ENCODE results near the gene LHB. TPM values are rescaled to one million over a fixed set of nuclear protein-coding genes. Genes with fewer than 3 reads are reported as not detected.

The LHB gene
- total RNA-seq, 1 experiment from 2014 or later = not detected

- H3K4me1 ChIP-seq (ENCODE audit: insufficient read depth, low read length) = no peaks in the 10 kb centered on the region
- no peaks in the 10 kb centered on the region for H3K36me3 ChIP-seq (ENCODE audit: low read depth, low read length)
- H3K4me3 ChIP-seq (ENCODE audit: low read length) = no peak overlapping the region
- H3F3A ChIP-seq (ENCODE audit: low read length, unreplicated experiment) = peaks cover 3% of the 10 kb centered on the region
- no TSS peak for BruUV-seq (replicated peaks)
- no peak overlapping the region for H2AFZ ChIP-seq (ENCODE audit: low read length)
- intact Hi-C loops (cut with micrococcal nuclease) = no loop called here
- H3K27ac ChIP-seq (ENCODE audit: low read length) = no peak overlapping the region
- H3K79me2 ChIP-seq (ENCODE audit: low read length) = no peaks in the 10 kb centered on the region
- H3K9me2 ChIP-seq (replicated peaks; ENCODE audit: low read length) = no peaks in the 10 kb centered on the region
- CTCF ChIA-PET = no interaction called here
- H4K20me1 ChIP-seq (ENCODE audit: low read length) = no peaks in the 10 kb centered on the region
- POLR2A ChIA-PET (ENCODE audit: unreplicated experiment) = no interaction called here
- no peak overlapping the region for H3K4me2 ChIP-seq (ENCODE audit: low read length)
- H3K9me3 ChIP-seq (ENCODE audit: low read length) = no peaks in the 10 kb centered on the region
- ATAC-seq (no peak), DNase-seq (no peak)
- TF ChIP-seq, protein P1, sequence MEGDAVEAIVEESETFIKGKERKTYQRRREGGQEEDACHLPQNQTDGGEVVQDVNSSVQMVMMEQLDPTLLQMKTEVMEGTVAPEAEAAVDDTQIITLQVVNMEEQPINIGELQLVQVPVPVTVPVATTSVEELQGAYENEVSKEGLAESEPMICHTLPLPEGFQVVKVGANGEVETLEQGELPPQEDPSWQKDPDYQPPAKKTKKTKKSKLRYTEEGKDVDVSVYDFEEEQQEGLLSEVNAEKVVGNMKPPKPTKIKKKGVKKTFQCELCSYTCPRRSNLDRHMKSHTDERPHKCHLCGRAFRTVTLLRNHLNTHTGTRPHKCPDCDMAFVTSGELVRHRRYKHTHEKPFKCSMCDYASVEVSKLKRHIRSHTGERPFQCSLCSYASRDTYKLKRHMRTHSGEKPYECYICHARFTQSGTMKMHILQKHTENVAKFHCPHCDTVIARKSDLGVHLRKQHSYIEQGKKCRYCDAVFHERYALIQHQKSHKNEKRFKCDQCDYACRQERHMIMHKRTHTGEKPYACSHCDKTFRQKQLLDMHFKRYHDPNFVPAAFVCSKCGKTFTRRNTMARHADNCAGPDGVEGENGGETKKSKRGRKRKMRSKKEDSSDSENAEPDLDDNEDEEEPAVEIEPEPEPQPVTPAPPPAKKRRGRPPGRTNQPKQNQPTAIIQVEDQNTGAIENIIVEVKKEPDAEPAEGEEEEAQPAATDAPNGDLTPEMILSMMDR (conservative IDR thresholded peaks at IDR 0.05; ENCODE audit: low read depth, low read length) = no peak
- no peak for TF ChIP-seq EZH2phosphoT487 (IDR thresholded peaks at IDR 0.05; ENCODE audit: borderline replicate concordance, low read length)
- no peak for TF ChIP-seq EZH2 (IDR thresholded peaks at IDR 0.05; ENCODE audit: low read length, unreplicated experiment)
- no peak overlapping the region for H3K9ac ChIP-seq (ENCODE audit: low read length)
- no peaks in the 10 kb centered on the region for H3K27me3 ChIP-seq (ENCODE audit: low read length)
These were observed 39.8 kb downstream of the LHB start for GRCh38 chr19:48977061-48977460.

- H4K20me1 ChIP-seq (ENCODE audit: low read length) = no peaks in the 10 kb centered on the region
- 0 out of 2 replicates have a peak, but pooled peaks cover under 1% of the 10 kb centered on the region for H3K36me3 ChIP-seq (ENCODE audit: low read depth, low read length)
- no peaks in the 10 kb centered on the region for H3K9me3 ChIP-seq (ENCODE audit: low read length)
- H3K9me2 ChIP-seq (replicated peaks; ENCODE audit: low read length) = no peaks in the 10 kb centered on the region
- no peak for TF ChIP-seq EZH2 (IDR thresholded peaks at IDR 0.05; ENCODE audit: low read length, unreplicated experiment)
- TF ChIP-seq, protein P1 (conservative IDR thresholded peaks at IDR 0.05; ENCODE audit: low read depth, low read length) = no peak
- no peak for TF ChIP-seq EZH2phosphoT487 (IDR thresholded peaks at IDR 0.05; ENCODE audit: borderline replicate concordance, low read length)
- POLR2A ChIA-PET (ENCODE audit: unreplicated experiment) = no interaction called here
- intact Hi-C loops (cut with micrococcal nuclease) = no loop called here
- peaks cover 3% of the 10 kb centered on the region for H3F3A ChIP-seq (ENCODE audit: low read length, unreplicated experiment)
- H3K79me2 ChIP-seq (ENCODE audit: low read length) = no peaks in the 10 kb centered on the region
- no peak overlapping the region for H3K4me3 ChIP-seq (ENCODE audit: low read length)
- H3K9ac ChIP-seq (ENCODE audit: low read length) = no peak overlapping the region
- no TSS peak for BruUV-seq (replicated peaks)
- ATAC-seq (no peak), DNase-seq (no peak)
- H3K4me2 ChIP-seq (ENCODE audit: low read length) = no peak overlapping the region
- CTCF ChIA-PET = interaction anchor here (0.7 to 1.0 kb wide), 2 partner anchors 17 to 466 kb away, joined by 3 to 7 read pairs; partner anchors contain the start of genes GYS1 and RUVBL2
- H3K27ac ChIP-seq (ENCODE audit: low read length) = no peak overlapping the region
- no peak overlapping the region for H2AFZ ChIP-seq (ENCODE audit: low read length)
- H3K27me3 ChIP-seq (ENCODE audit: low read length) = no peaks in the 10 kb centered on the region
- no peaks in the 10 kb centered on the region for H3K4me1 ChIP-seq (ENCODE audit: insufficient read depth, low read length)
These were observed 40.7 kb downstream of the LHB start for GRCh38 chr19:48975947-48976847.

- no peak for ATAC-seq
- peaks cover 6% of the 10 kb centered on the region for H3K79me2 ChIP-seq (ENCODE audit: low read length)
- no TSS peak for BruUV-seq (replicated peaks)
- H3K9me2 ChIP-seq (replicated peaks; ENCODE audit: low read length) = no peaks in the 10 kb centered on the region
- CTCF ChIA-PET = no interaction called here
- H3K9me3 ChIP-seq (ENCODE audit: low read length) = no peaks in the 10 kb centered on the region
- no peak overlapping the region for H2AFZ ChIP-seq (ENCODE audit: low read length)
- H3K4me1 ChIP-seq (ENCODE audit: insufficient read depth, low read length) = peaks cover 6% of the 10 kb centered on the region
- no peak overlapping the region for H3K9ac ChIP-seq (ENCODE audit: low read length)
- intact Hi-C loops (cut with micrococcal nuclease) = no loop called here
- DNase-seq = peak; percentile 56
- TF ChIP-seq EZH2phosphoT487 (IDR thresholded peaks at IDR 0.05; ENCODE audit: borderline replicate concordance, low read length) = no peak
- TF ChIP-seq, protein P1 (conservative IDR thresholded peaks at IDR 0.05; ENCODE audit: low read depth, low read length) = peak; percentile 84
- TF ChIP-seq EZH2 (IDR thresholded peaks at IDR 0.05; ENCODE audit: low read length, unreplicated experiment) = no peak
- no peak overlapping the region for H3K4me3 ChIP-seq (ENCODE audit: low read length)
- H3K27ac ChIP-seq (ENCODE audit: low read length) = no peak overlapping the region
- H3F3A ChIP-seq (ENCODE audit: low read length, unreplicated experiment) = no peaks in the 10 kb centered on the region
- 0 out of 2 replicates have a peak, but pooled peaks cover 5% of the 10 kb centered on the region for H4K20me1 ChIP-seq (ENCODE audit: low read length)
- H3K27me3 ChIP-seq (ENCODE audit: low read length) = no peaks in the 10 kb centered on the region
- peaks cover 17% of the 10 kb centered on the region; the same call in 1 of the 2 replicates for H3K36me3 ChIP-seq (ENCODE audit: low read depth, low read length)
- H3K4me2 ChIP-seq (ENCODE audit: low read length) = no peak overlapping the region
- POLR2A ChIA-PET (ENCODE audit: unreplicated experiment) = interaction anchor here (0.6 kb wide), 1 partner anchor 140 kb away, joined by 3 read pairs; no protein-coding TSS in a partner anchor
These were observed 45.9 kb downstream of the LHB start for GRCh38 chr19:48970923-48971395.

All from PC-3 (cell line).